ENCODE data around the gene EXO5.
"Not testable (repeated sequence)": the region's sequence is repeated elsewhere in the genome, so short reads cannot be mapped to it uniquely, and the experiment has no call there.

EXO5 gene

GRCh38 chr1:40508375-40509341 is at the start of gene EXO5:
EXO5 (plus strand) TSS chr1:40508767; CDS start chr1:40514545, 5,778 bp downstream.
- peak; percentile 79 for DNase-seq

GRCh38 chr1:40462956-40463590 is 45.5 kb upstream of the EXO5 start:
- no peak for DNase-seq

- no peak for DNase-seq
These were observed 39.2 kb upstream of the EXO5 start for GRCh38 chr1:40469327-40469726.

GRCh38 chr1:40475268-40475667 is 33.3 kb upstream of the EXO5 start:
- DNase-seq: no peak

- peak; percentile 53 for DNase-seq
These were observed 31.5 kb upstream of the EXO5 start, which contains the start of gene ZFP69 for GRCh38 chr1:40476924-40477677. ZFP69 (plus strand) TSS chr1:40477290; CDS start chr1:40479362, 2,072 bp downstream.

GRCh38 chr1:40477678-40478053 is 30.9 kb upstream of the EXO5 start:
- peak; percentile 9 for DNase-seq

- no peak for DNase-seq
These were observed 30.3 kb upstream of the EXO5 start for GRCh38 chr1:40478276-40478675.

GRCh38 chr1:40479156-40479555 is 29.4 kb upstream of the EXO5 start:
- DNase-seq: no peak

- DNase-seq: no peak
These were observed 13.2 kb upstream of the EXO5 start for GRCh38 chr1:40495315-40495903.

- DNase-seq: not testable (repeated sequence)
These were observed 5.9 kb upstream of the EXO5 start for GRCh38 chr1:40502651-40503050.

- DNase-seq: no peak
These were observed 594 bp upstream of the EXO5 start for GRCh38 chr1:40507973-40508372.

- DNase-seq: no peak
These were observed 10.9 kb downstream of the EXO5 start for GRCh38 chr1:40519517-40519916.

GRCh38 chr1:40530735-40531380 is 22.3 kb downstream of the EXO5 start:
- DNase-seq: no peak

GRCh38 chr1:40531381-40532061 is 23.0 kb downstream of the EXO5 start, which contains the start of gene ZNF684:
ZNF684 (plus strand) TSS chr1:40531637; CDS start chr1:40533167, 1,530 bp downstream.
- peak; percentile 77 for DNase-seq

GRCh38 chr1:40532062-40532389 is 23.5 kb downstream of the EXO5 start:
- no peak for DNase-seq

GRCh38 chr1:40532844-40533424 is 24.4 kb downstream of the EXO5 start:
- DNase-seq: peak; percentile 9

GRCh38 chr1:40534589-40534988 is 26.0 kb downstream of the EXO5 start:
- DNase-seq: no peak

- DNase-seq: no peak
These were observed 27.2 kb downstream of the EXO5 start for GRCh38 chr1:40535732-40536131.

- DNase-seq: no peak
These were observed 30.8 kb downstream of the EXO5 start for GRCh38 chr1:40539338-40539737.

- no peak for DNase-seq
These were observed 38.4 kb downstream of the EXO5 start for GRCh38 chr1:40546957-40547356.

GRCh38 chr1:40553017-40553416 is 44.5 kb downstream of the EXO5 start:
- no peak for DNase-seq
